ENCODE data around the gene ANKRD36C. TPM values are rescaled to one million over a fixed set of nuclear protein-coding genes. Genes with fewer than 3 reads are reported as not detected.

ANKRD36C gene
- total RNA-seq: 7.9 and 9.8 TPM in 2 replicates

DNA sequence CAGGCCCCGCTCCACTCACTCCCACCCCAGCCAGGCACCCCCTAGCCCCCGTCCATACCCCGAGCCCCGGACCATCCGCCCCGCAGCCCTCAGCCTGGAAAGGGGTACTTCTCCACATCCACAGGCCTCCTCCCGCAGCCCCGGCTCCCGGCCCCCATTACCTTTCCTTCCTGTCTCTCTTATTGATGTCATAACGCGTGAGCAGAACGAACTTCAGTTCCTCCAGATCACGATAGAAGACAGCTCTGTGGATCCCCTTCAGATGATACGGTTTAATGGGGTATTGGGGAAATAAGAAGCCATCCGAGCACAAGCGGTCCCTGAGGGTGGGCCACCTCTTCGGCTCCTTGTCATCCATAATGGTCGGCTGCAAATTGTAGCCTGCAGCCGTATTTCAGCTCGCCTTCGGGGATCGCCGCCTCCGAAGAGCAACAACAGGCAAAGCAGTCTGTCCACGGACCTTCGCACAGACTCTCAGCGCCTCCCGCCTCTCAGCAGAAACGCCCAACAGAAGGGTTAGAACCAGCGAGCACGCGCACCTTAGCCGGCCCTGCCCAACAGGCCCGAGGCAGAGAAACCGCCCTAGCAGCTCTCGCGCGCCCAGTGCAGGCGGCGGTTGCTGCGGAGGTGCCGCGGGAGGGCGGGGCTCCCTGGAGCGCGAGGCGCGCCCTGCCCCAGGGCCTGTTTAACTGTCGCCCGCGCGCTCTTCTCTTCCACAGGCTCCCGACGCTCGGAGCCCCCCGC, at the start of gene ANKRD36C:
TSS of gene ANKRD36C (minus strand) at position 474 of the 744 bp plus-strand sequence. CDS start at position 358, 116 bp downstream.

DNA sequence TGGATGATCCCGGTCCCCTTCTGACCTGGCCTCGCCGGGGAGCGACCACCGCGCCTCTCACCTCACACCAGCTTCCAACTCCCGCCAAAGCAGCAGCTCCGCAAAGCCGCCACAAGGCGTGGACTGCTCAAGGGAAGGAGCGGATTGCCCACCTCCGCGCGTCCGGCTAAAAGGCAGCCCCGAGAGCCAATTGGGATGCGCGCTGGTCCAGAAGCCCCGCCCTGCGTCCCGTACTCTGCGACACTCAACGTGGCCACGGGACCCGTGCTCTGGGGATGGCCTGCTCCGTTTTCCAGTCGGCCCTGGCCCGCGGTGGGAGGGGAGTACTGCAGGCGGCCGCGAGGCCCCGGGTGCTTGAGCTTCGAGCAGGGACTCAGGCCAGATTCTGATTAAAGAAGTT, 43.2 kb upstream of the ANKRD36C start, which contains the start of gene GPAT2:
TSS of gene GPAT2 (minus strand) at position 125 of the 400 bp plus-strand sequence. CDS start 2,557 bp downstream, outside the sequence.

Other genes with a start within 250 kb of the ANKRD36C start
- gene GPAT2, start 43.1 kb upstream of the ANKRD36C start, total RNA-seq: 7.6 and 8.3 TPM in 2 replicates
- gene ADRA2B, start 124.7 kb upstream of the ANKRD36C start, total RNA-seq: not detected in 2 replicates
- gene ASTL, start 146.7 kb upstream of the ANKRD36C start, total RNA-seq: not detected in 2 replicates
- gene DUSP2, start 153.6 kb upstream of the ANKRD36C start, total RNA-seq: 0.07 and 0.74 TPM in 2 replicates
- gene STARD7, start 217.0 kb upstream of the ANKRD36C start, total RNA-seq: 113 and 123 TPM in 2 replicates

All from mammary microvascular endothelial cell (primary cell).